Body of pancreas (tissue), 4 donors: ENCODE results near the gene AMPD3.

Experiments used
- CTCF ChIP-seq, 7 experiments: fragments of 450-650 bp in 4 of 7; fragments of 200-600 bp in 3 of 7; sonication (generic) in 3 of 7; IDR thresholded peaks; one replicate each; pipeline ENCODE4 v1.5.1; 2016 to 2019; ENCODE audit warnings: antibody characterized with exemption in 7 of 7
- POLR2A ChIP-seq, 3 donors: fragments of 450-650 bp; IDR thresholded peaks; one replicate each; pipeline ENCODE4 v1.6.1; 2016; ENCODE audit warnings: antibody characterized with exemption in 3 of 3, mild to moderate bottlenecking in 2 of 3

GRCh38 chr11:10441091-10441490, 14.0 kb upstream of the AMPD3 start:
- TF ChIP-seq CTCF (IDR thresholded peaks at IDR 0.05), result no peak
- no peak for TF ChIP-seq POLR2A (IDR thresholded peaks at IDR 0.05)
